ENCODE measurements around the gene DAP.

DAP gene

GRCh38 chr5:10663489-10664179 lies 97.4 kb downstream of the DAP start:
- Histone ChIP-seq H3K4me3 (ENCODE audit: low read depth in 1 of 2, low read length in 1 of 2) (no peak overlapping the region), H3K27ac (no peak overlapping the region), H3K9me3 (no peaks in the 10 kb centered on the region), H3K27me3 (no peaks in the 10 kb centered on the region), H3K36me3 (no peaks in the 10 kb centered on the region), H3K4me1 (ENCODE audit: control insufficient read depth in 1 of 2, insufficient read depth in 1 of 2, low read depth in 1 of 2, low read length in 1 of 2) (peaks cover 0 to 2% of the 10 kb centered on the region in 2 experiments)
- no peak for TF ChIP-seq CTCF (IDR thresholded peaks at IDR 0.05)

GRCh38 chr5:10662661-10663488 lies 98.2 kb downstream of the DAP start:
- H3K27me3 ChIP-seq, result no peaks in the 10 kb centered on the region
- no peak for TF ChIP-seq CTCF (IDR thresholded peaks at IDR 0.05)
- no peaks in the 10 kb centered on the region for H3K36me3 ChIP-seq
- no peak overlapping the region for H3K4me3 ChIP-seq (ENCODE audit: low read depth in 1 of 2, low read length in 1 of 2)
- no peak overlapping the region for H3K27ac ChIP-seq
- no peaks in the 10 kb centered on the region for H3K9me3 ChIP-seq
- peaks cover 0 to 2% of the 10 kb centered on the region in 2 experiments for H3K4me1 ChIP-seq (ENCODE audit: control insufficient read depth in 1 of 2, insufficient read depth in 1 of 2, low read depth in 1 of 2, low read length in 1 of 2)

- Histone ChIP-seq H3K27ac (no peak overlapping the region), H3K27me3 (no peaks in the 10 kb centered on the region), H3K4me1 (ENCODE audit: control insufficient read depth in 1 of 2, insufficient read depth in 1 of 2, low read depth in 1 of 2, low read length in 1 of 2) (peaks cover 0 to 2% of the 10 kb centered on the region in 2 experiments), H3K4me3 (ENCODE audit: low read depth in 1 of 2, low read length in 1 of 2) (no peak overlapping the region), H3K36me3 (no peaks in the 10 kb centered on the region), H3K9me3 (no peaks in the 10 kb centered on the region)
- TF ChIP-seq CTCF (IDR thresholded peaks at IDR 0.05), result no peak
Measured at GRCh38 chr5:10662083-10662482, 99.0 kb downstream of the DAP start.

- Histone ChIP-seq H3K27me3 (no peaks in the 10 kb centered on the region), H3K27ac (no peak overlapping the region), H3K9me3 (no peaks in the 10 kb centered on the region), H3K36me3 (peaks cover 3% of the 10 kb centered on the region), H3K4me1 (ENCODE audit: control insufficient read depth in 1 of 2, insufficient read depth in 1 of 2, low read depth in 1 of 2, low read length in 1 of 2) (peaks cover 0 to 2% of the 10 kb centered on the region in 2 experiments), H3K4me3 (ENCODE audit: low read depth in 1 of 2, low read length in 1 of 2) (no peak overlapping the region)
- no peak for TF ChIP-seq CTCF (IDR thresholded peaks at IDR 0.05)
Measured at GRCh38 chr5:10661401-10661800, 99.6 kb downstream of the DAP start.

- Histone ChIP-seq H3K27ac (no peak overlapping the region), H3K4me1 (ENCODE audit: control insufficient read depth in 1 of 2, insufficient read depth in 1 of 2, low read depth in 1 of 2, low read length in 1 of 2) (peaks cover 0 to 2% of the 10 kb centered on the region in 2 experiments), H3K4me3 (ENCODE audit: low read depth in 1 of 2, low read length in 1 of 2) (no peak overlapping the region), H3K36me3 (peaks cover 8% of the 10 kb centered on the region), H3K27me3 (no peaks in the 10 kb centered on the region), H3K9me3 (no peaks in the 10 kb centered on the region)
- no peak for TF ChIP-seq CTCF (IDR thresholded peaks at IDR 0.05)
Measured at GRCh38 chr5:10660720-10661387, 100.2 kb downstream of the DAP start.
